ENCODE measurements around the gene LPP. TPM values are rescaled to one million over a fixed set of nuclear protein-coding genes. Genes with fewer than 3 reads are reported as not detected.

The LPP gene
- total and polyA plus RNA-seq, 2 of the 13 experiments (the other 11 are each of a cell fraction or from before 2014, with no cell fraction given), result 19.2 to 29.9 TPM

DNA sequence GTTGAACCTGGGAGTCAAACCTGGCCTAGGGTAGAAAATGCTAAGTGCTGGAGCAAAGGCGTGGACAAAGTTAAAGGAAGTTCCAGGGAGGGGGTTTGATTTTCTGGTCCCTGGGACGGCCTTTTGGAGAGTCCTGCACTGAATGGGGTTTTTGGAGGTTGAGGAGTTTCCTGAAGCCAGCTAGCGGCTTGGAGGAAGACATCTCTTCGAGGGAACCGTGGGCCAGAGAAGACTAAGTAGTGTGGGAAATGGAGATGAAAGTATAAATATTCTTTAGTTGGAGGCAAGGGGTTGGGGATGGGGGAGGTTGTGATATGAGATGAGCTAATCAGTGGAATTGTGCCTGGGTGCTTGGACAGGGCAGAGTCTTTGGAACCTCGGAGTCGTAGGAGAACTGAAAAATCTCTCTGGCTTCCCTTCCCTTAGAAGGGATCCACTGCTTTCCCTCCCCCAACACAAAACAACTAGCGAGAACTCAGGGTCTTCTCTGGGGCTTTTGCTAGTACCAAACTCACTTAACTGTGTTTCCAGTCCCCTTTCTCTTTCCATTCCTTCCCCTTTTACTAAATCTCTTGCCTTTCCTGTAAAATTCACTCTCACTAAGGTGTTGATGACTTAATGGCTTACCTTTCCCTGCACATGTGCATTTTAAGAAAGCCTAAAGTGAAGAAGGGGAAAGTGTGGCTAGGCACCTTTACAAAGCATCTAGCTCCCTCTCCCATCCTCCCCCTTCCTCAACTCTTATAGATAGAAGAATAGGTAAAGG is 1.0 kb downstream of the LPP start (continued):
- TF ChIP-seq, protein P1, sequence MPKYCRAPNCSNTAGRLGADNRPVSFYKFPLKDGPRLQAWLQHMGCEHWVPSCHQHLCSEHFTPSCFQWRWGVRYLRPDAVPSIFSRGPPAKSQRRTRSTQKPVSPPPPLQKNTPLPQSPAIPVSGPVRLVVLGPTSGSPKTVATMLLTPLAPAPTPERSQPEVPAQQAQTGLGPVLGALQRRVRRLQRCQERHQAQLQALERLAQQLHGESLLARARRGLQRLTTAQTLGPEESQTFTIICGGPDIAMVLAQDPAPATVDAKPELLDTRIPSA (CRISPR knock-in tag; IDR thresholded peaks at IDR 0.05; ENCODE audit: borderline replicate concordance), result 0 out of 2 replicates have a peak, but pooled peaks have one; percentile 4

DNA sequence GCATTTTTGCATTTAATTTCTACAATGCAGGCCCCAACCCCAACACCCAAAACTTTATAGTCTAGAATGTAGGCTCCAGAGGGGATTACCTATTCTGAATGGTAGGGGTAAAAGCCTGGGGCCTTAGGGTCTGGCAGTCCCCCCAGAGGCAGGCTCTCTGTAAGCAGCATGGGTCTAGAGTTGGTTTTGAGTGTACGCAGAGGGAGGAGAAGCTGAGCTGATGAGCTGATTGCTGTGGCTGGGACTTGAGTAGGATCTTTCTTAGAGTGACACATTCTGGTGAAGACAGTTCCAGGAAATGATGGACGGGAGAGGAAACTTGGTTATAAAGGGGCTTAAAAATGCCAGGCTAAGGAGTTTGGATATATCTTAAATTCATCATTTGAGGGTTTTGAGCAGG is 2.1 kb downstream of the LPP start:
- FAIRE-seq, result no peak
- in situ Hi-C loops (cut with HindIII; ENCODE audit: extremely low pct_ligation_motif_present, low pct_unique_long_range_greater_than_20kb), result loop anchor here (5.0 kb wide), 1 partner anchor 414 kb away; no protein-coding TSS in a partner anchor
- no TSS peak for BruUV-seq (replicated peaks)

More for the DNA sequence above, 2.1 kb downstream of the LPP start:
- Histone ChIP-seq H3K79me2 (ENCODE audit: insufficient read depth, low read length) (peaks cover 71% of the 10 kb centered on the region), H3K4me1 (ENCODE audit: insufficient read depth, low read length) (peaks cover 83% of the 10 kb centered on the region), H3K4me2 (ENCODE audit: low read depth, low read length) (peak overlapping the region; percentile 69), H2AFZ (ENCODE audit: low read length) (no peak overlapping the region), H3K9me3 (ENCODE audit: low read length) (no peaks in the 10 kb centered on the region), H3K36me3 (replicated peaks in 1 of 2; ENCODE audit: control insufficient read depth in 1 of 2, insufficient read depth in 2 of 2, low read length in 2 of 2) (no peaks in the 10 kb centered on the region; a peak in 1 of 5 replicates), H3K27ac (ENCODE audit: extremely low read length, insufficient read depth, low read length) (peak overlapping the region; percentile 20), H3K9ac (ENCODE audit: insufficient read depth, low read depth, low read length) (no peak overlapping the region; the same call in 1 of the 2 replicates), H3K4me3 (replicated peaks in 1 of 3; ENCODE audit: insufficient read depth in 1 of 3, low read depth in 2 of 3, low read length in 3 of 3) (peak overlapping the region in 1 of 3 experiments; percentile 8; a peak in 1 of 6 replicates), H4K20me1 (ENCODE audit: insufficient read depth, low read length) (peaks cover 4% of the 10 kb centered on the region; the same call in 1 of the 2 replicates), H3K27me3 (ENCODE audit: control insufficient read depth in 1 of 2, insufficient read depth in 2 of 2, low read length in 2 of 2) (no peaks in the 10 kb centered on the region)
- ChIA-PET POLR2A (interaction anchor here (2.2 kb wide), 1 partner anchor 139 kb away, joined by 7 read pairs; no protein-coding TSS in a partner anchor), CTCF (ENCODE audit: low intra/inter-chr PET ratio, low total read pairs) (no interaction called here)
- ATAC-seq, result no peak
- DNase-seq (ENCODE audit: low spot score), result no peak
- WGBS (ENCODE audit: low lambda C conversion rate), result 92% methylated on average over 2 of the region's 2 CpGs
- intact Hi-C loops (cut with micrococcal nuclease; ENCODE audit: unreplicated experiment), result loop anchor here (2.0 to 5.0 kb wide), 2 partner anchors 15 to 51 kb away; no protein-coding TSS in a partner anchor
- peak; percentile 29; the same call in 1 of the 2 replicates for TF ChIP-seq ZNF501 (CRISPR knock-in tag; IDR thresholded peaks at IDR 0.05)
- TF ChIP-seq MBNL3 (CRISPR knock-in tag; conservative IDR thresholded peaks at IDR 0.05), result no peak
- no peak for TF ChIP-seq NRL (CRISPR knock-in tag; IDR thresholded peaks at IDR 0.05; ENCODE audit: borderline replicate concordance)
